ENCODE measurements around the gene SNAPC2.

DNA sequence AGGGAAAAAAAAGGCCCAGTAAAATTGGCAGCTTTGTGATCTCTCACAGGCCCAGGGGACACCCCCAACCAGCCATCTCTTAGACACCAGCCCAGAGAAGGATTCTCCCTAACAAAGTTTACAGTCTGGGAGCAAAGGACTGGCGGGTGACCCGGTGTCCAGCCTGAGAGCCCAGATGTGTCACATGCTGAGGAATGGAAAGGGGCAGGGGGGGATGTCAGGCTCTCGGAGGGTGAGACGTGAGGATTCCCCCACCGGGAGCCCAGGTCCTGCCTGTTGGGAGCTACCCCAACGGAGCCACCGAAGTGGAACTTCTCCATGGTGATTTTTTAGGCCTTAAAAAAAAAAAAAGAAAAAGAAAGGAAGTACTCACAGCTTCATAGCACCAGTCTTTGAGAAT lies 10.6 kb downstream of the SNAPC2 start:
- TF ChIP-seq, protein P1, sequence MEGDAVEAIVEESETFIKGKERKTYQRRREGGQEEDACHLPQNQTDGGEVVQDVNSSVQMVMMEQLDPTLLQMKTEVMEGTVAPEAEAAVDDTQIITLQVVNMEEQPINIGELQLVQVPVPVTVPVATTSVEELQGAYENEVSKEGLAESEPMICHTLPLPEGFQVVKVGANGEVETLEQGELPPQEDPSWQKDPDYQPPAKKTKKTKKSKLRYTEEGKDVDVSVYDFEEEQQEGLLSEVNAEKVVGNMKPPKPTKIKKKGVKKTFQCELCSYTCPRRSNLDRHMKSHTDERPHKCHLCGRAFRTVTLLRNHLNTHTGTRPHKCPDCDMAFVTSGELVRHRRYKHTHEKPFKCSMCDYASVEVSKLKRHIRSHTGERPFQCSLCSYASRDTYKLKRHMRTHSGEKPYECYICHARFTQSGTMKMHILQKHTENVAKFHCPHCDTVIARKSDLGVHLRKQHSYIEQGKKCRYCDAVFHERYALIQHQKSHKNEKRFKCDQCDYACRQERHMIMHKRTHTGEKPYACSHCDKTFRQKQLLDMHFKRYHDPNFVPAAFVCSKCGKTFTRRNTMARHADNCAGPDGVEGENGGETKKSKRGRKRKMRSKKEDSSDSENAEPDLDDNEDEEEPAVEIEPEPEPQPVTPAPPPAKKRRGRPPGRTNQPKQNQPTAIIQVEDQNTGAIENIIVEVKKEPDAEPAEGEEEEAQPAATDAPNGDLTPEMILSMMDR (IDR thresholded peaks at IDR 0.05) = no peak
- TF ChIP-seq POLR2A (IDR thresholded peaks at IDR 0.05) = no peak

Measured in thyroid gland (tissue), 4 donors.